ENCODE measurements around the gene CTNNA1. TPM values are rescaled to one million over a fixed set of nuclear protein-coding genes. Genes with fewer than 3 reads are reported as not detected.

CTNNA1 gene
- total and polyA plus RNA-seq, 2 experiments from 2014 or later: 194 to 393 TPM

DNA sequence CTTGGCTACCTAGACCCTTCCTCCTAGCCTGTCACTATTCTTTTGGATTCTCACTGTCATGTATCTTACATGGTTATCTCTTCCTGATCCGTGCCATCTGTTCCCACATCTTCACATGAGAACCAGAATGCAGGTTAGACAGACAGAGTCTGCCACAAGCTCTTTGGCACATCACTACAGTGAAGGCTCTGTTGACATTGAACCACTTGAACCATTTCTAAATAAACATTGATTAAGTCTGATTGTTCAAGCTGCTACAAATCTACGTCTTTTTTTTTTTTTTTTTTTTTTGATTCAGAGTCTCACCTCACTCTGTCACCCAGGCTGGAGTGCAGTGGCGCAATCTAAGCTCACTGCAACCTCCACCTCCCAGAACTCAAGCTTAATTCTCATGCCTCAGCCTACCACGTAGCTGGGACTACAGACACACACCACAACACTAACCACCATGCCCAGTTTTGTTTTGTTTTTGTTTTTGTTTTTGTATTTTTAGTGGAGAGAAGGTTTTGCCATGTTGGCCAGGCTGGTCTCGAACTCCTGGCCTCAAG is 207.0 kb downstream of the CTNNA1 start:
- H3K9me3 ChIP-seq (ENCODE audit: low read depth): no peaks in the 10 kb centered on the region
- DNase-seq: no peak
- TF ChIP-seq EZH2 (IDR thresholded peaks at IDR 0.05; ENCODE audit: insufficient read depth, poor library complexity, severe bottlenecking) (no peak), EZH2phosphoT487 (IDR thresholded peaks at IDR 0.05; ENCODE audit: insufficient read depth, low read depth) (no peak)
- H3K27ac ChIP-seq: no peak overlapping the region
- no peaks in the 10 kb centered on the region for H3K36me3 ChIP-seq (ENCODE audit: low read depth)
- WGBS, 2 experiments (ENCODE audit: low coverage in 1 of 2, low lambda C conversion rate in 2 of 2, missing lambda C conversion rate in 2 of 2): 83 to 92% methylated on average over 5 of the region's 5 CpGs
- H3K4me3 ChIP-seq: no peak overlapping the region
- H4K20me1 ChIP-seq (ENCODE audit: insufficient read depth): no peaks in the 10 kb centered on the region
- H3K4me1 ChIP-seq (ENCODE audit: insufficient read depth): no peaks in the 10 kb centered on the region
- H3F3A ChIP-seq (ENCODE audit: insufficient read depth): no peaks in the 10 kb centered on the region
- in situ Hi-C loops (cut with MboI): no loop called here
- H3K9me2 ChIP-seq (ENCODE audit: insufficient read depth): no peaks in the 10 kb centered on the region
- H3K4me2 ChIP-seq (ENCODE audit: unreplicated experiment): no peak overlapping the region
- H3K79me2 ChIP-seq (ENCODE audit: insufficient read depth): no peaks in the 10 kb centered on the region
- no peaks in the 10 kb centered on the region for H3K27me3 ChIP-seq (replicated peaks; ENCODE audit: insufficient read depth)
- no peak overlapping the region for H3K9ac ChIP-seq
- no peak overlapping the region for H2AFZ ChIP-seq

DNA sequence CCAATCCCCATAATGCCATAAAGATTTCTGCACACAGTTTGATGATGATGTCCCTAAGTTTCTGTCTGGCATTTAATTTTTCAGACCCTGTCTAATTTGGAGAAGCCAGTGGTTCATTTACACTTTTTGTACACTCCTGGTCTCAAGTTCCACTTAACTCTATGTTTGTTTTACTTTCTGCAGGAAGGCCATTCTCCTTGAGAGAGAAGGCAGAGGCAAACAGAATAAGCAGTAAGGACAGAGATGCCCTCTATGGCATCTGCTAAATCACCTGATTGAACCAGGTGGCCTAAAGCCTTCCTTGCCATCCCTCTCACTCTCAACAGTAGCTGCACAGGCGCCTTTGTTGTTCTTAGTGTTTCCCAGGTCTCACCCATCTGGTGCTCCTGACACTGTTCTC is 208.0 kb downstream of the CTNNA1 start:
- TF ChIP-seq EZH2 (IDR thresholded peaks at IDR 0.05; ENCODE audit: insufficient read depth, poor library complexity, severe bottlenecking) (no peak), EZH2phosphoT487 (IDR thresholded peaks at IDR 0.05; ENCODE audit: insufficient read depth, low read depth) (no peak)
- no peaks in the 10 kb centered on the region for H3K4me1 ChIP-seq (ENCODE audit: insufficient read depth)
- no peak overlapping the region for H3K4me3 ChIP-seq
- H3K36me3 ChIP-seq (ENCODE audit: low read depth): no peaks in the 10 kb centered on the region
- H3K9ac ChIP-seq: no peak overlapping the region
- no peak overlapping the region for H3K4me2 ChIP-seq (ENCODE audit: unreplicated experiment)
- no peak overlapping the region for H2AFZ ChIP-seq
- no peaks in the 10 kb centered on the region for H3K9me2 ChIP-seq (ENCODE audit: insufficient read depth)
- DNase-seq: no peak
- WGBS, 2 experiments (ENCODE audit: low coverage in 1 of 2, low lambda C conversion rate in 2 of 2, missing lambda C conversion rate in 2 of 2): 92 to 100% methylated on average over 1 of the region's 1 CpG
- no peaks in the 10 kb centered on the region for H3K27me3 ChIP-seq (replicated peaks; ENCODE audit: insufficient read depth)
- H3F3A ChIP-seq (ENCODE audit: insufficient read depth): no peaks in the 10 kb centered on the region
- in situ Hi-C loops (cut with MboI): no loop called here
- no peaks in the 10 kb centered on the region for H3K79me2 ChIP-seq (ENCODE audit: insufficient read depth)
- no peaks in the 10 kb centered on the region for H3K9me3 ChIP-seq (ENCODE audit: low read depth)
- no peak overlapping the region for H3K27ac ChIP-seq
- H4K20me1 ChIP-seq (ENCODE audit: insufficient read depth): no peaks in the 10 kb centered on the region

- Histone ChIP-seq H3K4me3 (no peak overlapping the region), H3K27ac (no peak overlapping the region), H4K20me1 (ENCODE audit: insufficient read depth) (no peaks in the 10 kb centered on the region), H3K4me2 (ENCODE audit: unreplicated experiment) (no peak overlapping the region), H3F3A (ENCODE audit: insufficient read depth) (no peaks in the 10 kb centered on the region), H3K27me3 (replicated peaks; ENCODE audit: insufficient read depth) (no peaks in the 10 kb centered on the region), H3K9me2 (ENCODE audit: insufficient read depth) (no peaks in the 10 kb centered on the region), H3K9ac (no peak overlapping the region), H3K9me3 (ENCODE audit: low read depth) (no peaks in the 10 kb centered on the region), H3K36me3 (ENCODE audit: low read depth) (no peaks in the 10 kb centered on the region), H3K4me1 (ENCODE audit: insufficient read depth) (no peaks in the 10 kb centered on the region; the same call in 1 of the 2 replicates), H3K79me2 (ENCODE audit: insufficient read depth) (no peaks in the 10 kb centered on the region), H2AFZ (no peak overlapping the region)
- no peak for DNase-seq
- no peak for TF ChIP-seq EZH2phosphoT487 (IDR thresholded peaks at IDR 0.05; ENCODE audit: insufficient read depth, low read depth)
- TF ChIP-seq EZH2 (IDR thresholded peaks at IDR 0.05; ENCODE audit: insufficient read depth, poor library complexity, severe bottlenecking): no peak
- 78 to 88% methylated on average over 1 of the region's 1 CpG for WGBS, 2 experiments (ENCODE audit: low coverage in 1 of 2, low lambda C conversion rate in 2 of 2, missing lambda C conversion rate in 2 of 2)
- in situ Hi-C loops (cut with MboI): no loop called here
Observed at GRCh38 chr5:138961729-138962128, 208.5 kb downstream of the CTNNA1 start.

DNA sequence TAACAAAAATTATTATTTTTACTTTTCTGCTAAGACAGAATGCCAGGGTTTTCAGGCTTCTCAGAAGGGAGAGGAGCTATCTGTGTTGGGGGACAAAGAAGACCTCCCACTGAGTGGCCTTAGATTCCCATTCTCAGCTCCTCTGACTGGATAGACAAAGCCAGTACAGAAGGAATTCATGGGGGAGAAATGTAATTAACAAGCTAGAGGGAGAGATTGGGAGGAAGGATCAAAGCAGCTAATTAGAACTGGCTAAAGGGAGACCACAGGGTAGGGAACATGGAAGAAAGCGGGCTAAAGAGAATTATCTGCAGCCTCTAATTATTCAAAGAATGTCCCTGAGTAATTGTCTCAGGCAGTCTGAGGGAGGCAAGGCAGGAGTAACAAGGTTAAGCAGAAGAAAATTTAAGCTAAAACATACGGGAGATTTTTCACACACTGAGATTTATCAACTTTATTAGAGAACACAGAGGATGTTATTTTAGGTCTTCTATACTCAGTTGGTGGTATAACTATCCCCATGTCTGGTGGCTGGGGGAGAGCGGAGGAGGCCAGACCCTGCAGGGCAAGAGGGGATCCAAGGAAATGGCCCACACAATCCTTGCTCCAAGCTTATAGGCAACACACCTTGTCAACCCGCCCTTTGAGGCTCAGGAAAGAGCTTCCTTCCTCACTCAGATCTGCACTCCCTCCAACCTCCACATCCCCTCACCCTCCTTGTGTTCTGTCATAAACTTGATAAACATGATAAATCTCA is 209.6 kb downstream of the CTNNA1 start:
- 97 to 99% methylated on average over 4 of the region's 4 CpGs for WGBS, 2 experiments (ENCODE audit: low coverage in 1 of 2, low lambda C conversion rate in 2 of 2, missing lambda C conversion rate in 2 of 2)
- no peaks in the 10 kb centered on the region for H3K36me3 ChIP-seq (ENCODE audit: low read depth)

More for the DNA sequence above, 209.6 kb downstream of the CTNNA1 start:
- no peaks in the 10 kb centered on the region for H3F3A ChIP-seq (ENCODE audit: insufficient read depth)
- DNase-seq: no peak
- H3K4me3 ChIP-seq: no peak overlapping the region
- H3K27me3 ChIP-seq (replicated peaks; ENCODE audit: insufficient read depth): no peaks in the 10 kb centered on the region
- in situ Hi-C loops (cut with MboI): no loop called here
- H2AFZ ChIP-seq: no peak overlapping the region
- H3K4me2 ChIP-seq (ENCODE audit: unreplicated experiment): no peak overlapping the region
- no peaks in the 10 kb centered on the region for H3K79me2 ChIP-seq (ENCODE audit: insufficient read depth)
- TF ChIP-seq EZH2phosphoT487 (IDR thresholded peaks at IDR 0.05; ENCODE audit: insufficient read depth, low read depth) (no peak), EZH2 (IDR thresholded peaks at IDR 0.05; ENCODE audit: insufficient read depth, poor library complexity, severe bottlenecking) (no peak)
- H3K27ac ChIP-seq: no peak overlapping the region
- H3K9ac ChIP-seq: no peak overlapping the region
- H3K9me3 ChIP-seq (ENCODE audit: low read depth): no peaks in the 10 kb centered on the region
- H3K4me1 ChIP-seq (ENCODE audit: insufficient read depth): peaks cover 6% of the 10 kb centered on the region; the same call in 1 of the 2 replicates
- no peaks in the 10 kb centered on the region for H3K9me2 ChIP-seq (ENCODE audit: insufficient read depth)
- H4K20me1 ChIP-seq (ENCODE audit: insufficient read depth): no peaks in the 10 kb centered on the region
